Endothelial cell of umbilical vein (primary cell): ENCODE measurements around the gene PAGR1. TPM values are rescaled to one million over a fixed set of nuclear protein-coding genes. Genes with fewer than 3 reads are reported as not detected.

ENCODE experiments used
- BruUV-seq: library from RNA; stranded (reverse); fragments of 400-500 nt; replicated peaks from 2 replicates; lab custom pipeline; 2021; lab: Mats Ljungman, UMichigan
- CTCF ChIA-PET: fragments of 300-600, 350-600 bp; sonication (Branson Sonifier 250); formaldehyde crosslinking; loops from one replicate; lab custom pipeline; 2021; ENCODE audit warnings: antibody characterized with exemption, inconsistent platforms; lab: Charles Lee
- POLR2A ChIA-PET: fragments of 300-600, 350-600 bp; sonication (Branson Sonifier 250); formaldehyde crosslinking; loops from one replicate; lab custom pipeline; 2021; ENCODE audit warnings: antibody characterized with exemption, inconsistent platforms; lab: Charles Lee
- DNase-seq: peaks from one replicate; pipeline ENCODE4 v3.0.0-alpha.2; 2011; ENCODE audit warnings: low read depth, low spot score
- FAIRE-seq: peaks from 2 replicates; lab custom pipeline; 2011; peaks lifted over from hg19 to GRCh38; lab: Jason Lieb, UNC
- H2AFZ ChIP-seq: 2 replicates; pipeline ENCODE4 v1.6.0; 2012; ENCODE audit warnings: low read depth, low read length, control low read depth, inconsistent platforms
- H3K27ac ChIP-seq: 2 replicates; pipeline ENCODE4 v1.5.1; 2011; ENCODE audit warnings: low read depth, mild to moderate bottlenecking, control low read depth, low read length, moderate library complexity; ENCODE audit not compliant: insufficient read depth
- H3K27me3 ChIP-seq, 2 experiments: 2 replicates each; pipeline versions ENCODE4 v1.6.0 to v1.6.1; 2011; ENCODE audit warnings: low read length in 2 of 2, mixed read lengths in 1 of 2; ENCODE audit not compliant: control insufficient read depth in 2 of 2, insufficient read depth in 2 of 2
- H3K36me3 ChIP-seq, 2 experiments: 2 replicates in 1 of 2; 3 replicates in 1 of 2; pipeline ENCODE4 v1.5.1; 2011; ENCODE audit warnings: low read length in 2 of 2, mild to moderate bottlenecking in 1 of 2, moderate library complexity in 1 of 2; ENCODE audit not compliant: control insufficient read depth in 2 of 2, insufficient read depth in 2 of 2; ENCODE audit errors: extremely low read depth in 1 of 2
- H3K4me1 ChIP-seq: 3 replicates; pipeline ENCODE4 v1.5.1; 2011; ENCODE audit warnings: mild to moderate bottlenecking, low read length; ENCODE audit not compliant: control insufficient read depth, insufficient read depth; ENCODE audit errors: extremely low read depth
- H3K4me2 ChIP-seq: 2 replicates; pipeline ENCODE4 v1.6.1; 2011; ENCODE audit warnings: low read length, control low read depth, mixed read lengths; ENCODE audit not compliant: insufficient read depth
- H3K4me3 ChIP-seq, 3 experiments: fragments of 200-600 bp in 1 of 3; sonication (generic), shearing (Covaris generic) in 1 of 3; replicated peaks in 1 of 3; 2 replicates each; pipeline ENCODE4 v1.5.1; 2011 to 2016; ENCODE audit warnings: control low read depth in 3 of 3, low read length in 3 of 3, mild to moderate bottlenecking in 2 of 3, inconsistent platforms in 1 of 3, low read depth in 1 of 3, moderate library complexity in 1 of 3; ENCODE audit not compliant: insufficient read depth in 1 of 3
- H3K79me2 ChIP-seq: 2 replicates; pipeline ENCODE4 v1.6.0; 2012; ENCODE audit warnings: low read length, inconsistent platforms; ENCODE audit not compliant: control insufficient read depth, insufficient read depth
- H3K9ac ChIP-seq: replicated peaks from 2 replicates; pipeline ENCODE3; 2011; ENCODE audit warnings: low read length, control low read depth; ENCODE audit not compliant: insufficient read depth; ENCODE audit errors: extremely low read depth
- H3K9me1 ChIP-seq: replicated peaks from 3 replicates; pipeline ENCODE4 v1.6.0; 2011; ENCODE audit warnings: mild to moderate bottlenecking, low read length; ENCODE audit not compliant: control insufficient read depth, insufficient read depth; ENCODE audit errors: extremely low read depth
- H3K9me3 ChIP-seq: replicated peaks from 2 replicates; pipeline ENCODE4 v1.5.1; 2012; ENCODE audit warnings: low read length, inconsistent platforms; ENCODE audit not compliant: control insufficient read depth, insufficient read depth
- H4K20me1 ChIP-seq: replicated peaks from 2 replicates; pipeline ENCODE3; 2011; ENCODE audit warnings: mild to moderate bottlenecking, low read length; ENCODE audit not compliant: control insufficient read depth, insufficient read depth; ENCODE audit errors: extremely low read depth
- EZH2 ChIP-seq: IDR thresholded peaks from 2 replicates; pipeline ENCODE4 v1.6.1; 2012; ENCODE audit warnings: borderline replicate concordance, low read depth, mild to moderate bottlenecking, moderate library complexity, low read length, inconsistent platforms; ENCODE audit not compliant: severe bottlenecking
- FOS ChIP-seq: IDR thresholded peaks from 2 replicates; pipeline ENCODE4 v1.6.1; 2011; ENCODE audit warnings: mild to moderate bottlenecking, low read length, moderate library complexity, borderline replicate concordance; ENCODE audit not compliant: insufficient read depth
- GATA2 ChIP-seq: IDR thresholded peaks from 2 replicates; pipeline ENCODE4 v1.7.0; 2011; ENCODE audit warnings: low read depth, mild to moderate bottlenecking, moderate library complexity, mixed read lengths, low read length; ENCODE audit not compliant: insufficient read length, insufficient read depth
- JUN ChIP-seq: IDR thresholded peaks from 2 replicates; pipeline ENCODE4 v1.6.1; 2011; ENCODE audit warnings: borderline replicate concordance, low read depth; ENCODE audit not compliant: insufficient read length, insufficient read depth
- MYC ChIP-seq: IDR thresholded peaks from one replicate; pipeline ENCODE4 v1.6.1; 2011; ENCODE audit warnings: mild to moderate bottlenecking, low read depth, low read length
- POLR2A ChIP-seq: IDR thresholded peaks from 2 replicates; pipeline ENCODE4 v1.6.1; 2012; ENCODE audit warnings: low read depth, mild to moderate bottlenecking, control low read depth, low read length
- POLR2AphosphoS5 ChIP-seq: IDR thresholded peaks from 2 replicates; pipeline ENCODE4 v1.6.1; 2012; ENCODE audit warnings: low read depth, mild to moderate bottlenecking, control low read depth, low read length, moderate library complexity; ENCODE audit not compliant: insufficient read depth
- dilution Hi-C: fragments of 300-500 bp; cut with MboI; formaldehyde crosslinking; loops from one replicate; pipeline ENCODE4 v1.15.0; 2019; ENCODE audit warnings: low sequenced_read_pairs; ENCODE audit not compliant: extremely low pct_ligation_motif_present
- intact Hi-C: fragments of 100-400 bp; cut with micrococcal nuclease; formaldehyde crosslinking; loops from one replicate; pipeline ENCODE4 v1.10.0; 2022
- polyA plus RNA-seq, 4 experiments: library from polyadenylated mRNA; depleted of rRNA in 3 of 4; stranded (reverse) in 3 of 4; unstranded in 1 of 4; fragments of >200 nt; gene quantifications; 2 replicates each; pipeline versions ENCODE4 v1.2.1 to v1.2.3, GENCODE V29; 2011 to 2012; ENCODE audit warnings: missing spikeins in 1 of 4
- total RNA-seq: library from RNA; stranded (reverse); gene quantifications from 2 replicates; pipeline ENCODE4 v1.2.3, GENCODE V29; 2021
- TF ChIP-seq, protein P1 (sequence below): IDR thresholded peaks from 2 replicates; pipeline ENCODE4 v1.6.1; 2011; ENCODE audit not compliant: insufficient read depth, insufficient read length

Gene PAGR1
- total and polyA plus RNA-seq, 2 donors (not counting 3 experiments of a cell fraction or from before 2014, with no cell fraction given) = 15.9 to 26.3 TPM

DNA sequence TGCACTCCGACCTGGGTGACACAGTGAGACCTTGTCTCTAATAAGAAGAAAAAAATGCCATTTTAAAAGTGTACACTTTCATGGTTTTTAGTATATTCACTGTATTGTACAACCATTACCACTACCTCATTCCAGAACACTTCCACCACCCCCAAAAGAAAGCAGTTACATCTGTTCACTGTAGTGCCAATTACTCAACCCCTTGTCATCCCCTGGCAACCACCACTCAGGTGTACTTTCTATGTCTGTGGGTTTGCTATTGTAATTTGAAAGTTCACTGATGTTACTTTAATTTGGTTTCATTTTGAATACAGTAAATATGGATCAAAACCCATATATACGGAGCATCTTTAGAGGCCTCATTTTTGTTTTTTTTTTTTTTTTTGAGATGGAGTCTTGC lies 31.8 kb upstream of the PAGR1 start:
- Histone ChIP-seq H3K79me2 (no peaks in the 10 kb centered on the region), H3K9ac (no peak overlapping the region), H3K9me3 (no peaks in the 10 kb centered on the region), H3K27me3 (peaks cover 10 to 19% of the 10 kb centered on the region in 2 experiments), H3K36me3 (no peaks in the 10 kb centered on the region), H2AFZ (no peak overlapping the region), H3K27ac (no peak overlapping the region), H3K9me1 (no peaks in the 10 kb centered on the region), H3K4me3 (no peak overlapping the region), H3K4me2 (no peak overlapping the region), H4K20me1 (no peaks in the 10 kb centered on the region), H3K4me1 (peaks cover 8% of the 10 kb centered on the region)
- no peak for FAIRE-seq
- no TSS peak for BruUV-seq
- POLR2A ChIA-PET = no interaction called here
- TF ChIP-seq GATA2 (no peak), EZH2 (no peak), MYC (no peak), JUN (no peak), FOS (no peak), POLR2A (no peak), POLR2AphosphoS5 (no peak)
- TF ChIP-seq, protein P1, sequence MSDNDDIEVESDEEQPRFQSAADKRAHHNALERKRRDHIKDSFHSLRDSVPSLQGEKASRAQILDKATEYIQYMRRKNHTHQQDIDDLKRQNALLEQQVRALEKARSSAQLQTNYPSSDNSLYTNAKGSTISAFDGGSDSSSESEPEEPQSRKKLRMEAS = no peak
- dilution Hi-C loops = no loop called here
- CTCF ChIA-PET = interaction anchor here (0.7 to 4.6 kb wide), 19 partner anchors 12 to 248 kb away, joined by 3 to 30 read pairs (median 6); partner anchors contain the start of gene PAGR1
- intact Hi-C loops = no loop called here
- no peak for DNase-seq
